Testis (tissue), 2 donors: ENCODE data around the gene DNAH6.

Source experiments
- CTCF ChIP-seq, 3 experiments: fragments of 450-650 bp in 2 of 3; fragments of 200-600 bp in 1 of 3; sonication (generic) in 1 of 3; IDR thresholded peaks; one replicate each; pipeline ENCODE4 v1.5.1; 2016 to 2019; ENCODE audit warnings: antibody characterized with exemption in 3 of 3, mild to moderate bottlenecking in 2 of 3, moderate library complexity in 1 of 3
- POLR2A ChIP-seq: fragments of 450-650 bp; IDR thresholded peaks from one replicate; pipeline ENCODE4 v1.6.1; 2017; ENCODE audit warnings: antibody characterized with exemption, mild to moderate bottlenecking, moderate library complexity

GRCh38 chr2:84785950-84786349 lies 269.7 kb downstream of the DNAH6 start:
- TF ChIP-seq CTCF (IDR thresholded peaks at IDR 0.05) (no peak), POLR2A (no peak)
